Measurements from ENCODE around the gene BRI3BP. TPM values are rescaled to one million over a fixed set of nuclear protein-coding genes. Genes with fewer than 3 reads are reported as not detected.

BRI3BP gene
- total and polyA plus RNA-seq, 9 of the 15 experiments (the other 6 are each of a cell fraction or from before 2014, with no cell fraction given) = 12.3 to 25.0 (median 16.6) TPM

DNA sequence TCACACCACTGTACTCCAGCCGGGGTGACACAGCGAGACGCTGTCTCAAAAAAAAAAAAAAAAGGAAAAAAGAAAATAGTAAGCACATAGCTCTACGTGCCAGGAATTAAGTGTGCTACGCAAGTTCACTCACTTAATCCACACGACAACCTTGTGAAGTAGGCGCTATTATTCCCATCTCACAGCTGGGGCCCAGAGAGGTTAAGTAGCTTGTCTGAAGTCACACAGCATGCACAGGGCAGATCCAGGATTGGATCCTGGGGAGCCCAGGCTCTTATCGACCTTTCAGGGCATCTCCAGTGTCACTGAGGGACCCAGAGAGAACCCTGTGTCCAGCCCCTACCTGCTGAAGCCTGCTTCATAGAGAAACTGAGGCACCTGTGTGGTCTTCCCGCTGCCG is 16.4 kb upstream of the BRI3BP start (continued):
- TF ChIP-seq, protein P1, sequence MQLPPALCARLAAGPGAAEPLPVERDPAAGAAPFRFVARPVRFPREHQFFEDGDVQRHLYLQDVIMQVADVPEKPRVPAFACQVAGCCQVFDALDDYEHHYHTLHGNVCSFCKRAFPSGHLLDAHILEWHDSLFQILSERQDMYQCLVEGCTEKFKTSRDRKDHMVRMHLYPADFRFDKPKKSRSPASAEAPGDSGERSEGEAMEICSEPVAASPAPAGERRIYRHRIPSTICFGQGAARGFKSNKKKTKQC (CRISPR knock-in tag; IDR thresholded peaks at IDR 0.05) = no peak
- no peak for TF ChIP-seq MTA2 (IDR thresholded peaks at IDR 0.05; ENCODE audit: low read depth)
- TF ChIP-seq DNMT1 (IDR thresholded peaks at IDR 0.05) = no peak
- no peak for TF ChIP-seq ZSCAN32 (CRISPR knock-in tag; IDR thresholded peaks at IDR 0.05)
- TF ChIP-seq, protein P2, sequence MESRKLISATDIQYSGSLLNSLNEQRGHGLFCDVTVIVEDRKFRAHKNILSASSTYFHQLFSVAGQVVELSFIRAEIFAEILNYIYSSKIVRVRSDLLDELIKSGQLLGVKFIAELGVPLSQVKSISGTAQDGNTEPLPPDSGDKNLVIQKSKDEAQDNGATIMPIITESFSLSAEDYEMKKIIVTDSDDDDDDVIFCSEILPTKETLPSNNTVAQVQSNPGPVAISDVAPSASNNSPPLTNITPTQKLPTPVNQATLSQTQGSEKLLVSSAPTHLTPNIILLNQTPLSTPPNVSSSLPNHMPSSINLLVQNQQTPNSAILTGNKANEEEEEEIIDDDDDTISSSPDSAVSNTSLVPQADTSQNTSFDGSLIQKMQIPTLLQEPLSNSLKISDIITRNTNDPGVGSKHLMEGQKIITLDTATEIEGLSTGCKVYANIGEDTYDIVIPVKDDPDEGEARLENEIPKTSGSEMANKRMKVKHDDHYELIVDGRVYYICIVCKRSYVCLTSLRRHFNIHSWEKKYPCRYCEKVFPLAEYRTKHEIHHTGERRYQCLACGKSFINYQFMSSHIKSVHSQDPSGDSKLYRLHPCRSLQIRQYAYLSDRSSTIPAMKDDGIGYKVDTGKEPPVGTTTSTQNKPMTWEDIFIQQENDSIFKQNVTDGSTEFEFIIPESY (CRISPR knock-in tag; IDR thresholded peaks at IDR 0.05) = 0 out of 2 replicates have a peak, but pooled peaks have one; percentile 25
- TF ChIP-seq, protein P3, sequence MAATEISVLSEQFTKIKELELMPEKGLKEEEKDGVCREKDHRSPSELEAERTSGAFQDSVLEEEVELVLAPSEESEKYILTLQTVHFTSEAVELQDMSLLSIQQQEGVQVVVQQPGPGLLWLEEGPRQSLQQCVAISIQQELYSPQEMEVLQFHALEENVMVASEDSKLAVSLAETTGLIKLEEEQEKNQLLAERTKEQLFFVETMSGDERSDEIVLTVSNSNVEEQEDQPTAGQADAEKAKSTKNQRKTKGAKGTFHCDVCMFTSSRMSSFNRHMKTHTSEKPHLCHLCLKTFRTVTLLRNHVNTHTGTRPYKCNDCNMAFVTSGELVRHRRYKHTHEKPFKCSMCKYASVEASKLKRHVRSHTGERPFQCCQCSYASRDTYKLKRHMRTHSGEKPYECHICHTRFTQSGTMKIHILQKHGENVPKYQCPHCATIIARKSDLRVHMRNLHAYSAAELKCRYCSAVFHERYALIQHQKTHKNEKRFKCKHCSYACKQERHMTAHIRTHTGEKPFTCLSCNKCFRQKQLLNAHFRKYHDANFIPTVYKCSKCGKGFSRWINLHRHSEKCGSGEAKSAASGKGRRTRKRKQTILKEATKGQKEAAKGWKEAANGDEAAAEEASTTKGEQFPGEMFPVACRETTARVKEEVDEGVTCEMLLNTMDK (IDR thresholded peaks at IDR 0.05; ENCODE audit: borderline replicate concordance, insufficient read depth, low read depth, low read length, poor library complexity, severe bottlenecking) = no peak
- peak; percentile 41 for TF ChIP-seq BRD9 (IDR thresholded peaks at IDR 0.05; ENCODE audit: low read depth, partially characterized antibody)
- TF ChIP-seq, protein P4, sequence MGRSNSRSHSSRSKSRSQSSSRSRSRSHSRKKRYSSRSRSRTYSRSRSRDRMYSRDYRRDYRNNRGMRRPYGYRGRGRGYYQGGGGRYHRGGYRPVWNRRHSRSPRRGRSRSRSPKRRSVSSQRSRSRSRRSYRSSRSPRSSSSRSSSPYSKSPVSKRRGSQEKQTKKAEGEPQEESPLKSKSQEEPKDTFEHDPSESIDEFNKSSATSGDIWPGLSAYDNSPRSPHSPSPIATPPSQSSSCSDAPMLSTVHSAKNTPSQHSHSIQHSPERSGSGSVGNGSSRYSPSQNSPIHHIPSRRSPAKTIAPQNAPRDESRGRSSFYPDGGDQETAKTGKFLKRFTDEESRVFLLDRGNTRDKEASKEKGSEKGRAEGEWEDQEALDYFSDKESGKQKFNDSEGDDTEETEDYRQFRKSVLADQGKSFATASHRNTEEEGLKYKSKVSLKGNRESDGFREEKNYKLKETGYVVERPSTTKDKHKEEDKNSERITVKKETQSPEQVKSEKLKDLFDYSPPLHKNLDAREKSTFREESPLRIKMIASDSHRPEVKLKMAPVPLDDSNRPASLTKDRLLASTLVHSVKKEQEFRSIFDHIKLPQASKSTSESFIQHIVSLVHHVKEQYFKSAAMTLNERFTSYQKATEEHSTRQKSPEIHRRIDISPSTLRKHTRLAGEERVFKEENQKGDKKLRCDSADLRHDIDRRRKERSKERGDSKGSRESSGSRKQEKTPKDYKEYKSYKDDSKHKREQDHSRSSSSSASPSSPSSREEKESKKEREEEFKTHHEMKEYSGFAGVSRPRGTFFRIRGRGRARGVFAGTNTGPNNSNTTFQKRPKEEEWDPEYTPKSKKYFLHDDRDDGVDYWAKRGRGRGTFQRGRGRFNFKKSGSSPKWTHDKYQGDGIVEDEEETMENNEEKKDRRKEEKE (IDR thresholded peaks at IDR 0.05; ENCODE audit: borderline replicate concordance in 1 of 2, control insufficient read depth in 1 of 2, low read depth in 2 of 2, low read length in 1 of 2) = no peak
- no peak for TF ChIP-seq ZNF644 (tag; IDR thresholded peaks at IDR 0.05; ENCODE audit: low read depth)
- no peak for TF ChIP-seq STAT5A (IDR thresholded peaks at IDR 0.05; ENCODE audit: borderline replicate concordance, low read length)
- peak; percentile 98 for TF ChIP-seq BCOR (IDR thresholded peaks at IDR 0.05)
- peak; percentile 42 for TF ChIP-seq CHD4 (IDR thresholded peaks at IDR 0.05; ENCODE audit: insufficient read depth, insufficient replicate concordance, low read depth, low read length, poor library complexity, severe bottlenecking)
- no peak for TF ChIP-seq ZBTB17 (CRISPR knock-in tag; IDR thresholded peaks at IDR 0.05)
- TF ChIP-seq IFI16 (CRISPR knock-in tag; IDR thresholded peaks at IDR 0.05) = no peak
- TF ChIP-seq SMAD4 (CRISPR knock-in tag; conservative IDR thresholded peaks at IDR 0.05) = no peak
- no peak for TF ChIP-seq FOXP1 (CRISPR knock-in tag; IDR thresholded peaks at IDR 0.05)
